Smooth muscle cell (in vitro differentiated cells): Measurements from ENCODE around the gene BRAF. TPM values are rescaled to one million over a fixed set of nuclear protein-coding genes. Genes with fewer than 3 reads are reported as not detected.
"Not testable (repeated sequence)": the region's sequence is repeated elsewhere in the genome, so short reads cannot be mapped to it uniquely, and the experiment has no call there.

Experiments used
- DNase-seq: peaks from one replicate; lab custom pipeline; 2025; ENCODE audit not compliant: unreplicated experiment; lab: John Stamatoyannopoulos, UW
- H2AFZ ChIP-seq: fragments of 200-600 bp; sonication (generic); 2 replicates; pipeline ENCODE4 v1.6.0; 2016; ENCODE audit warnings: antibody characterized with exemption, low read depth, mild to moderate bottlenecking
- H3F3A ChIP-seq: fragments of 200-600 bp; sonication (generic); 2 replicates; pipeline ENCODE4 v1.6.0; 2017; ENCODE audit warnings: antibody characterized with exemption, low read depth
- H3K27ac ChIP-seq: fragments of 200-600 bp; sonication (generic); 2 replicates; pipeline ENCODE4 v1.5.1; 2016; ENCODE audit warnings: low read depth, mild to moderate bottlenecking
- H3K27me3 ChIP-seq: fragments of 200-600 bp; sonication (generic); 2 replicates; pipeline ENCODE4 v1.6.1; 2016; ENCODE audit warnings: low read depth, mild to moderate bottlenecking
- H3K36me3 ChIP-seq: fragments of 200-600 bp; sonication (generic); 2 replicates; pipeline ENCODE4 v1.5.1; 2016; ENCODE audit warnings: low read depth
- H3K4me1 ChIP-seq: fragments of 200-600 bp; sonication (generic); 2 replicates; pipeline ENCODE4 v1.5.1; 2016; ENCODE audit warnings: low read depth
- H3K4me2 ChIP-seq: fragments of 200-600 bp; sonication (generic); 2 replicates; pipeline ENCODE4 v1.6.0; 2016; ENCODE audit warnings: mild to moderate bottlenecking
- H3K4me3 ChIP-seq: fragments of 200-600 bp; sonication (generic); 2 replicates; pipeline ENCODE4 v1.5.1; 2016; ENCODE audit warnings: mild to moderate bottlenecking
- H3K79me2 ChIP-seq: fragments of 200-600 bp; sonication (generic); 2 replicates; pipeline ENCODE4 v1.6.0; 2016; ENCODE audit warnings: low read depth, mild to moderate bottlenecking
- H3K9ac ChIP-seq: fragments of 200-600 bp; sonication (generic); 2 replicates; pipeline ENCODE4 v1.6.0; 2016; ENCODE audit warnings: low read depth
- H3K9me3 ChIP-seq: fragments of 200-600 bp; sonication (generic); replicated peaks from 2 replicates; pipeline ENCODE4 v1.5.1; 2016; ENCODE audit warnings: low read depth
- H4K20me1 ChIP-seq: fragments of 200-600 bp; sonication (generic); 2 replicates; pipeline ENCODE4 v1.6.0; 2016; ENCODE audit warnings: low read depth
- WGBS: methylation state at CpG from one replicate; pipeline ENCODE4 v1.1.7; 2016; ENCODE audit warnings: low lambda C conversion rate; 5-methylcytosine and 5-hydroxymethylcytosine counted together
- polyA plus RNA-seq: library from polyadenylated mRNA; unstranded; fragments of >200 nt; fragmentation: Nextera tagmentation; extraction: Ambion mirVana; gene quantifications from 2 replicates; pipeline ENCODE4 v1.2.1, GENCODE V29; 2016
- total RNA-seq: library from RNA; depleted of rRNA; stranded (reverse); fragments of >200 nt; gene quantifications from 2 replicates; pipeline ENCODE4 v1.2.3, GENCODE V29; 2014
- TF ChIP-seq, protein P1 (sequence below): fragments of 200-600 bp; sonication (generic); IDR thresholded peaks from 2 replicates; pipeline ENCODE4 v1.5.1; 2017; ENCODE audit warnings: borderline replicate concordance, mild to moderate bottlenecking, antibody characterized with exemption; ENCODE audit not compliant: insufficient read depth, poor library complexity, severe bottlenecking

Gene BRAF
- total and polyA plus RNA-seq, 2 experiments from 2014 or later: 6.5 to 28.9 TPM

DNA sequence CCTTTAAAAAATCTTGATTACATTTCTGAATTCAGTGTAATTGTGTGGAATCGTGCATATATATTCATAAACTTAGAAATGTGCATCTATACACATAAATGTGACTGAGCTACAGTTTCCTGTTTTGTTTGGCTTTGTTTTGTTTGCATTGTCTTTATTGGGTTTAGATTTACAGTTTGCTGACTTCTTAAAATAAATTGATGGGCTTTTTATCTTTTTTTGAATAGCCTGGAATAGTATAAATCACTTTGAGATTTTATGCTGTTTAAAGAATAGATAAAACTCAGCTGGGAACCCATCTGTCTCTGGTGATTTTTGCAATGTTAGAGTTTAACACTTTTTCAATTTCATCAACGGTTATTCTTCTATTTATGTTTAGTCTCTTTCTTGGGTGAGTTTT lies 21.2 kb upstream of the BRAF start:
- H3K4me3 ChIP-seq: no peak overlapping the region
- H2AFZ ChIP-seq: no peak overlapping the region
- no peaks in the 10 kb centered on the region for H3K79me2 ChIP-seq
- H3K36me3 ChIP-seq: no peaks in the 10 kb centered on the region
- no peaks in the 10 kb centered on the region for H3F3A ChIP-seq
- 70% methylated on average over 2 of the region's 2 CpGs for WGBS
- no peaks in the 10 kb centered on the region for H4K20me1 ChIP-seq
- no peak overlapping the region for H3K9ac ChIP-seq
- H3K27ac ChIP-seq: no peak overlapping the region
- DNase-seq: no peak
- H3K9me3 ChIP-seq: no peaks in the 10 kb centered on the region
- H3K4me2 ChIP-seq: no peak overlapping the region
- peaks cover 3% of the 10 kb centered on the region for H3K27me3 ChIP-seq
- H3K4me1 ChIP-seq: no peaks in the 10 kb centered on the region
- TF ChIP-seq, protein P1, sequence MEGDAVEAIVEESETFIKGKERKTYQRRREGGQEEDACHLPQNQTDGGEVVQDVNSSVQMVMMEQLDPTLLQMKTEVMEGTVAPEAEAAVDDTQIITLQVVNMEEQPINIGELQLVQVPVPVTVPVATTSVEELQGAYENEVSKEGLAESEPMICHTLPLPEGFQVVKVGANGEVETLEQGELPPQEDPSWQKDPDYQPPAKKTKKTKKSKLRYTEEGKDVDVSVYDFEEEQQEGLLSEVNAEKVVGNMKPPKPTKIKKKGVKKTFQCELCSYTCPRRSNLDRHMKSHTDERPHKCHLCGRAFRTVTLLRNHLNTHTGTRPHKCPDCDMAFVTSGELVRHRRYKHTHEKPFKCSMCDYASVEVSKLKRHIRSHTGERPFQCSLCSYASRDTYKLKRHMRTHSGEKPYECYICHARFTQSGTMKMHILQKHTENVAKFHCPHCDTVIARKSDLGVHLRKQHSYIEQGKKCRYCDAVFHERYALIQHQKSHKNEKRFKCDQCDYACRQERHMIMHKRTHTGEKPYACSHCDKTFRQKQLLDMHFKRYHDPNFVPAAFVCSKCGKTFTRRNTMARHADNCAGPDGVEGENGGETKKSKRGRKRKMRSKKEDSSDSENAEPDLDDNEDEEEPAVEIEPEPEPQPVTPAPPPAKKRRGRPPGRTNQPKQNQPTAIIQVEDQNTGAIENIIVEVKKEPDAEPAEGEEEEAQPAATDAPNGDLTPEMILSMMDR: no peak

DNA sequence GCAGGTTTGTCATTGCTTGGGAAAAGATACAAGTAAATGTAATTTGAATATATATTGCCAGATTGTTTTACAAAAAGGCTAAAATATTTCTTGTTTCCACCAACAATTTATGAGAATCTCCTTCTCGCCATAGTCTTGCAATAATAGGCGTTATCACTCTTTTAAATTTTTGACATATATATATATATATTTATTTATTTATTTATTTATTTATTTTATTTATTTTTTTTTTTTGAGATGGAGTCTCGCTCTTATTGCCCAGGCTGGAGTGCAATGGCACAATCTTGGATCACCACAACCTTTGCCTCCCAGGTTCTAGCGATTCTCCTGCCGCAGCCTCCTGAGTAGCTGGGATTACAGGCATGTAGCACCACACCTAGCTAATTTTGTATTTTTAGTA lies 17.5 kb upstream of the BRAF start:
- not testable (repeated sequence) for H4K20me1 ChIP-seq, H2AFZ ChIP-seq, H3K36me3 ChIP-seq, H3K4me1 ChIP-seq, H3K9me3 ChIP-seq, DNase-seq, H3F3A ChIP-seq, H3K4me3 ChIP-seq, H3K4me2 ChIP-seq, H3K27me3 ChIP-seq, H3K27ac ChIP-seq, H3K79me2 ChIP-seq, H3K9ac ChIP-seq
- WGBS: 92% methylated on average over 5 of the region's 5 CpGs

DNA sequence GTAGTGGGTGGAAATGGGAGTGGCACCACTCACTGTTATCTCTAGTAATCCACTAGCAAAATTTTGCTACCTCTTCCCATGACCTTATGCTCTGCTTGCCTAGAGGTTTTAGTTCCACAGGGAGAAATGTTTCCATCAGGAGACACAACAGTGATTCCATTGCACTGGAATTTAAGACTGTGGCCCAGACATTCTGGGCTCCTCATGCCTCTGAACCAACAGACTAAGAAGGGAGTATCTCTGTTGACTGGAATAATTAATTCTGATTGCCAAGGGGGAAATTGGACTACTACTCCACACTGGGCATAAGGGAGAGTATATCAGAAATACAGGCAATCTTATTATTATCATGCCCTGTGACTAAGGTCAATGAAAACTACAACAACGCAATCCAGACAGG lies 16.2 kb upstream of the BRAF start:
- Histone ChIP-seq H3K4me3 (no peak overlapping the region), H4K20me1 (no peaks in the 10 kb centered on the region), H3K4me1 (no peaks in the 10 kb centered on the region), H3K9me3 (no peaks in the 10 kb centered on the region), H2AFZ (no peak overlapping the region), H3K27me3 (peaks cover under 1% of the 10 kb centered on the region), H3K27ac (no peak overlapping the region), H3K36me3 (no peaks in the 10 kb centered on the region), H3K79me2 (no peaks in the 10 kb centered on the region), H3F3A (no peaks in the 10 kb centered on the region), H3K9ac (no peak overlapping the region), H3K4me2 (no peak overlapping the region)
- 93% methylated on average over 1 of the region's 1 CpG for WGBS
- TF ChIP-seq, protein P1: no peak
- DNase-seq: no peak

DNA sequence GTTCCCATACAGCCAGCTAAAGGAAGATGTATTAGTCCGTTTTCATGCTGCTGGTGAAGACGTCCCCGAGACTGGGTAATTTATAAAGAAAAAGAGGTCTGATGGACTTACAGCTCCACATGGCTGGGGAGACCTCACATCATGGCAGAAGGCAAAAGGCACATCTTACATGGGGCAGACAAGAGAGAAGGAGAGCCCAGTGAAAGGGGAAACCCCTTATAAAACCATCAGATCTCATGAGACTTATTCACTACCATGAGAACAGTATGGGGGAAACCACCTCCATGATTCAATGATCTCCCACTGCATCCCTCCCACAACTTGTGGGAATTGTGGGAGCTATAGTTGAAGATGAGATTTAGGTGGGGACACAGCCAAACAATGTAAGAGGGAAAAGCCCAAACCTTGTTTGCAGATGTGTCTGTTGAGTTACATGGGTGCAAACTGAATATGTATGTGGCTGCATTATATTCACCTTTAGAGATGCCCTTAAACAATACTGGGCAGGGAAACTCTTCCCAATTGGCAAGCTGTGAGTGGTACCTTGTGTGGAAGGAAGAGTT lies 13.1 kb upstream of the BRAF start:
- H3K79me2 ChIP-seq: no peaks in the 10 kb centered on the region
- H3K4me1 ChIP-seq: no peaks in the 10 kb centered on the region
- no peaks in the 10 kb centered on the region for H4K20me1 ChIP-seq
- H3K4me2 ChIP-seq: no peak overlapping the region
- no peak overlapping the region for H2AFZ ChIP-seq
- no peak overlapping the region for H3K27ac ChIP-seq
- 94% methylated on average over 3 of the region's 3 CpGs for WGBS
- no peak overlapping the region for H3K9ac ChIP-seq
- H3K9me3 ChIP-seq: no peaks in the 10 kb centered on the region
- DNase-seq: no peak
- TF ChIP-seq, protein P1: no peak
- no peaks in the 10 kb centered on the region for H3F3A ChIP-seq
- no peak overlapping the region for H3K4me3 ChIP-seq
- peaks cover 4% of the 10 kb centered on the region for H3K27me3 ChIP-seq
- no peaks in the 10 kb centered on the region for H3K36me3 ChIP-seq
